Ovary (tissue), 9 donors: ENCODE data around the gene WASF2. TPM values are rescaled to one million over a fixed set of nuclear protein-coding genes. Genes with fewer than 3 reads are reported as not detected.

Source experiments
- DNase-seq, 5 donors: peaks; one replicate each; pipeline ENCODE4 v3.0.0-alpha.2; 2019 to 2020
- H3K27ac ChIP-seq, 2 donors: fragments of 200-600 bp; one replicate each; pipeline versions ENCODE4 v1.5.1 to v1.8.0; 2019 to 2022
- H3K27me3 ChIP-seq: fragments of 200-600 bp; one replicate; pipeline ENCODE4 v1.8.0; 2022
- H3K36me3 ChIP-seq: fragments of 200-600 bp; sonication (generic); one replicate; pipeline ENCODE4 v1.5.1; 2019
- H3K4me1 ChIP-seq: one replicate; pipeline ENCODE4 v1.8.1; 2013; ENCODE audit warnings: mild to moderate bottlenecking, moderate library complexity; ENCODE audit not compliant: insufficient read depth
- H3K4me3 ChIP-seq: fragments of 200-600 bp; sonication (generic); one replicate; pipeline ENCODE4 v1.5.1; 2017
- H3K9me3 ChIP-seq, 2 donors: fragments of 200-600 bp in 1 of 2; sonication (generic) in 1 of 2; one replicate each; pipeline versions ENCODE4 v1.5.1 to v1.8.1; 2013 to 2019; ENCODE audit warnings: mild to moderate bottlenecking in 1 of 2, moderate library complexity in 1 of 2
- CTCF ChIP-seq, 3 donors: fragments of 450-650 bp in 2 of 3; fragments of 200-600 bp in 1 of 3; IDR thresholded peaks; one replicate each; pipeline versions ENCODE4 v1.5.1 to v1.8.0; 2016 to 2022; ENCODE audit warnings: antibody characterized with exemption in 3 of 3, mild to moderate bottlenecking in 1 of 3
- EP300 ChIP-seq: sonication (generic); formaldehyde crosslinking; IDR thresholded peaks from one replicate; pipeline ENCODE4 v1.6.1; 2017; ENCODE audit warnings: antibody characterized with exemption
- POLR2A ChIP-seq: fragments of 450-650 bp; IDR thresholded peaks from one replicate; pipeline ENCODE4 v1.6.1; 2017; ENCODE audit warnings: antibody characterized with exemption, mild to moderate bottlenecking, moderate library complexity
- WGBS, 3 donors: extraction: QIAGEN DNeasy Blood & Tissue Kit in 1 of 3; methylation state at CpG; one replicate each; pipeline versions ENCODE4 v1.1.5 to v1.1.7; 2013 to 2017; 5-methylcytosine and 5-hydroxymethylcytosine counted together
- intact Hi-C, 4 donors: fragments of 100-400 bp; cut with DNase I; formaldehyde crosslinking; loops; one replicate each; pipeline versions ENCODE4 v1.11.0 to v1.15.1; 2022 to 2023
- polyA plus RNA-seq, 2 donors: library from polyadenylated mRNA; stranded (reverse); fragments of 200-250 nt in 1 of 2; fragments of 350-450 nt in 1 of 2; fragmentation: Illumina TruSeq in 1 of 2; extraction: RNeasy Lipid Tissue Mini Kit (QIAGEN cat#74804) in 1 of 2; gene quantifications; one replicate each; pipeline ENCODE4 v1.2.3, GENCODE V29; 2013 to 2014
- total RNA-seq, 7 donors: library from RNA; depleted of rRNA in 2 of 7; stranded (reverse); fragments of >200 nt in 2 of 7; fragmentation: NEBNext Ultra II Directional in 3 of 7; extraction: Animal tissue kit (Norgen Biotek cat#: 25700) in 3 of 7; gene quantifications; one replicate each; pipeline versions ENCODE4 v1.1.0 to v1.2.4, GENCODE V29; 2016 to 2023
- donor health status: DM: no; HTN: no; CAD: no; lungs with moderate emphysema.
- donor health status: DM: no; HTN: no; CAD: no.
- donor health status: Bipolar disorder and iron deficiency.
- donor health status: DM: yes; HTN: yes; CAD: no.
- donor health status: DM: no; HTN: no; CAD: no.
- donor health status: DM: yes; HTN: yes; CAD: no.

The WASF2 gene
- total and polyA plus RNA-seq, 9 donors, result 28.0 to 233 (median 153) TPM

- no peaks in the 10 kb centered on the region for H3K27me3 ChIP-seq
- H3K4me1 ChIP-seq, result peaks cover 3% of the 10 kb centered on the region
- no peak for TF ChIP-seq CTCF (IDR thresholded peaks at IDR 0.05)
- no peak for TF ChIP-seq EP300
- no peak for TF ChIP-seq POLR2A
- intact Hi-C loops, result loop anchor here (5.0 to 10.0 kb wide), 4 partner anchors 34 to 51 kb away; partner anchors contain the start of genes GPR3 (in 2 of the 4) and TMEM222 (in 1 of the 4)
- no peaks in the 10 kb centered on the region for H3K9me3 ChIP-seq
- H3K4me3 ChIP-seq, result no peak overlapping the region
- DNase-seq, result no peak
- H3K27ac ChIP-seq, result no peak overlapping the region
- H3K36me3 ChIP-seq, result no peaks in the 10 kb centered on the region
- 91 to 92% (median 92%) methylated on average over 13 of the region's 13 CpGs for WGBS, 3 donors
Measured at GRCh38 chr1:27356277-27356618, 133.7 kb downstream of the WASF2 start.

GRCh38 chr1:27355683-27356082, 134.3 kb downstream of the WASF2 start:
- intact Hi-C loops, result loop anchor here (5.0 to 10.0 kb wide), 4 partner anchors 33 to 51 kb away; partner anchors contain the start of genes GPR3 (in 2 of the 4) and TMEM222 (in 1 of the 4)
- Histone ChIP-seq H3K27ac (no peak overlapping the region), H3K4me3 (no peak overlapping the region), H3K27me3 (no peaks in the 10 kb centered on the region), H3K9me3 (no peaks in the 10 kb centered on the region), H3K4me1 (peaks cover 3% of the 10 kb centered on the region), H3K36me3 (no peaks in the 10 kb centered on the region)
- TF ChIP-seq POLR2A, result no peak
- no peak for TF ChIP-seq EP300
- TF ChIP-seq CTCF (IDR thresholded peaks at IDR 0.05), result no peak
- whole genome bisulfite sequencing, 3 donors, result 93 to 95% (median 93%) methylated on average over 5 of the region's 5 CpGs
- no peak for DNase-seq

Other genes starting within 250 kb of the WASF2 start
- 10 to 100 TPM; 12.9 to 52.5 (median 36.5) TPM for gene TMEM222, start 168.0 kb downstream of the WASF2 start, total RNA-seq
- gene TMEM222, start 168.0 kb downstream of the WASF2 start, polyA plus RNA-seq, result 10 to 100 TPM; 14.8 to 50.8 TPM
- gene SYTL1, start 148.1 kb downstream of the WASF2 start, total RNA-seq, result 10 to 100 TPM in 1 of 7 donors, 1 to 10 TPM in 4, under 1 TPM in 2; 0.43 to 20.9 (median 3.4) TPM
- 1 to 10 TPM in 1 of 2 donors, under 1 TPM in 1; 0.15 to 1.4 TPM for gene SYTL1, start 148.1 kb downstream of the WASF2 start, polyA plus RNA-seq
- gene MAP3K6, start 123.2 kb downstream of the WASF2 start, total RNA-seq, result 10 to 100 TPM; 10.3 to 45.9 (median 19.0) TPM
- 10 to 100 TPM in 1 of 2 donors, 1 to 10 TPM in 1; 5.1 to 14.2 TPM for gene MAP3K6, start 123.2 kb downstream of the WASF2 start, polyA plus RNA-seq
- 1 to 10 TPM in 4 of 7 donors, under 1 TPM in 3; 0.35 to 7.6 (median 1.2) TPM for gene FCN3, start 115.3 kb downstream of the WASF2 start, total RNA-seq
- 1 to 10 TPM; 2.5 to 6.5 TPM for gene FCN3, start 115.3 kb downstream of the WASF2 start, polyA plus RNA-seq
- gene CD164L2, start 106.8 kb downstream of the WASF2 start, total RNA-seq, result 10 to 100 TPM in 1 of 7 donors, 1 to 10 TPM in 1, under 1 TPM in 3, not detected in 2; 0.52 to 15.5 (median 0.89) TPM
- under 1 TPM in 1 of 2 donors, not detected in 1; 0.06 TPM for gene CD164L2, start 106.8 kb downstream of the WASF2 start, polyA plus RNA-seq
- gene GPR3, start 97.5 kb downstream of the WASF2 start, total RNA-seq, result under 1 TPM in 6 of 7 donors, not detected in 1; 0.15 to 0.87 (median 0.41) TPM
- under 1 TPM; 0.12 to 0.18 TPM for gene GPR3, start 97.5 kb downstream of the WASF2 start, polyA plus RNA-seq
- gene AHDC1, start 114.0 kb upstream of the WASF2 start, total RNA-seq, result 100 to 1,000 TPM in 3 of 7 donors, 10 to 100 TPM in 4; 11.3 to 159 (median 91.2) TPM
- gene AHDC1, start 114.0 kb upstream of the WASF2 start, polyA plus RNA-seq, result 10 to 100 TPM; 11.2 to 33.2 TPM
- gene FGR, start 145.0 kb upstream of the WASF2 start, total RNA-seq, result 10 to 100 TPM in 1 of 7 donors, 1 to 10 TPM in 6; 1.1 to 14.1 (median 4.2) TPM
- 1 to 10 TPM; 4.2 to 6.8 TPM for gene FGR, start 145.0 kb upstream of the WASF2 start, polyA plus RNA-seq
- gene IFI6, start 182.0 kb upstream of the WASF2 start, total RNA-seq, result 10 to 100 TPM; 30.3 to 89.1 (median 48.6) TPM
- gene IFI6, start 182.0 kb upstream of the WASF2 start, polyA plus RNA-seq, result 100 to 1,000 TPM; 200 to 274 TPM
- gene FAM76A, start 235.8 kb upstream of the WASF2 start, total RNA-seq, result 10 to 100 TPM in 5 of 7 donors, 1 to 10 TPM in 2; 9.2 to 20.3 (median 15.7) TPM
- 1 to 10 TPM; 6.0 to 7.5 TPM for gene FAM76A, start 235.8 kb upstream of the WASF2 start, polyA plus RNA-seq